CD8-positive, alpha-beta memory T cell (primary cell): ENCODE results near the gene CMBL. TPM values are rescaled to one million over a fixed set of nuclear protein-coding genes. Genes with fewer than 3 reads are reported as not detected.
"Not testable (repeated sequence)": the region's sequence is repeated elsewhere in the genome, so short reads cannot be mapped to it uniquely, and the experiment has no call there.

Source experiments
- CTCF ChIA-PET: fragments of 350-600 bp; sonication (Branson Sonifier 250); formaldehyde crosslinking; loops from one replicate; lab custom pipeline; 2021; ENCODE audit warnings: antibody characterized with exemption; lab: Charles Lee
- POLR2A ChIA-PET: fragments of 350-600 bp; sonication (Branson Sonifier 250); formaldehyde crosslinking; loops from one replicate; lab custom pipeline; 2021; ENCODE audit warnings: antibody characterized with exemption; lab: Charles Lee
- DNase-seq, 5 donors: peaks; one replicate each; pipeline versions ENCODE4 v3.0.0 to v3.0.0-alpha.2; 2020 to 2022; ENCODE audit warnings: mixed read lengths in 1 of 5
- H3K27ac ChIP-seq: one replicate; pipeline ENCODE4 v1.7.0; 2013; ENCODE audit warnings: low read depth, mild to moderate bottlenecking, low read length, moderate library complexity
- H3K27me3 ChIP-seq: 2 replicates; pipeline ENCODE4 v1.7.0; 2013; ENCODE audit warnings: low read length, mild to moderate bottlenecking; ENCODE audit not compliant: insufficient read depth, poor library complexity, severe bottlenecking
- H3K36me3 ChIP-seq: 2 replicates; pipeline ENCODE4 v1.7.0; 2013; ENCODE audit warnings: mild to moderate bottlenecking, low read length, moderate library complexity; ENCODE audit not compliant: insufficient read depth
- H3K4me1 ChIP-seq: 2 replicates; pipeline ENCODE4 v1.7.0; 2013; ENCODE audit warnings: mild to moderate bottlenecking, low read length, moderate library complexity; ENCODE audit not compliant: insufficient read depth
- H3K4me3 ChIP-seq: 2 replicates; pipeline ENCODE4 v1.7.0; 2013; ENCODE audit warnings: mild to moderate bottlenecking, low read length
- H3K9me3 ChIP-seq: 2 replicates; pipeline ENCODE4 v1.7.0; 2013; ENCODE audit warnings: mild to moderate bottlenecking, low read length
- H3K27ac Mint-ChIP-seq, 8 donors: one replicate each; pipeline ENCODE4 v1.8.0; 2020 to 2021; ENCODE audit warnings: mixed read lengths in 8 of 8, mild to moderate bottlenecking in 6 of 8, inconsistent platforms in 3 of 8, moderate library complexity in 3 of 8
- H3K27me3 Mint-ChIP-seq, 2 donors: one replicate each; pipeline ENCODE4 v1.8.0; 2020 to 2021; ENCODE audit warnings: mixed read lengths in 2 of 2, mild to moderate bottlenecking in 1 of 2, moderate library complexity in 1 of 2
- H3K36me3 Mint-ChIP-seq, 3 donors: one replicate each; pipeline ENCODE4 v1.8.0; 2020 to 2021; ENCODE audit warnings: mixed read lengths in 3 of 3, inconsistent platforms in 1 of 3, mild to moderate bottlenecking in 1 of 3
- H3K4me1 Mint-ChIP-seq, 3 donors: one replicate each; pipeline ENCODE4 v1.8.0; 2020 to 2021; ENCODE audit warnings: mixed read lengths in 3 of 3, inconsistent platforms in 1 of 3, mild to moderate bottlenecking in 1 of 3
- H3K4me3 Mint-ChIP-seq, 7 donors: one replicate each; pipeline ENCODE4 v1.8.0; 2020 to 2021; ENCODE audit warnings: mixed read lengths in 7 of 7, mild to moderate bottlenecking in 6 of 7, moderate library complexity in 4 of 7, inconsistent platforms in 2 of 7
- H3K9me3 Mint-ChIP-seq, 5 donors: one replicate each; pipeline ENCODE4 v1.8.0; 2020 to 2022; ENCODE audit warnings: mixed read lengths in 5 of 5, mild to moderate bottlenecking in 3 of 5, moderate library complexity in 2 of 5, inconsistent platforms in 1 of 5
- polyA plus RNA-seq: library from polyadenylated mRNA; unstranded; fragments of 300-500 nt; fragmentation: Illumina TruSeq; gene quantifications from one replicate; pipeline ENCODE4 v1.2.3, GENCODE V29; 2021
- total RNA-seq, 2 experiments: library from RNA; stranded (reverse); gene quantifications; one replicate each; pipeline ENCODE4 v1.2.3, GENCODE V29; 2021

The CMBL gene
- total and polyA plus RNA-seq, 3 experiments from 2014 or later = 0.97 to 3.8 (median 3.7) TPM

- CTCF ChIA-PET = no interaction called here
- Mint-ChIP-seq H3K27me3 (peaks cover 12 to 13% of the 10 kb centered on the region in 2 donors), H3K36me3 (peaks cover 0 to 2% (median 0%) of the 10 kb centered on the region in 3 donors), H3K4me1 (peaks cover 0 to 12% (median 7%) of the 10 kb centered on the region in 3 donors), H3K27ac (peak overlapping the region in 1 of 8 donors; percentile 91), H3K9me3 (peaks cover 0 to 2% (median 0%) of the 10 kb centered on the region in 5 donors), H3K4me3 (no peak overlapping the region)
- POLR2A ChIA-PET = no interaction called here
- Histone ChIP-seq H3K36me3 (no peaks in the 10 kb centered on the region), H3K9me3 (no peaks in the 10 kb centered on the region), H3K27me3 (no peaks in the 10 kb centered on the region), H3K4me1 (no peaks in the 10 kb centered on the region), H3K27ac (no peak overlapping the region), H3K4me3 (no peak overlapping the region)
- DNase-seq = no peak
Observed at GRCh38 chr5:10275460-10275859, 32.2 kb downstream of the CMBL start.

- H3K27me3 ChIP-seq, H3K4me3 Mint-ChIP-seq, H3K27ac ChIP-seq, H3K4me3 ChIP-seq, POLR2A ChIA-PET, H3K36me3 ChIP-seq, H3K9me3 ChIP-seq, H3K4me1 ChIP-seq, H3K9me3 Mint-ChIP-seq, DNase-seq, H3K36me3 Mint-ChIP-seq, H3K27ac Mint-ChIP-seq, CTCF ChIA-PET: not testable (repeated sequence)
- Mint-ChIP-seq H3K27me3 (peaks cover 10 to 12% of the 10 kb centered on the region in 2 donors), H3K4me1 (peaks cover 0 to 12% (median 7%) of the 10 kb centered on the region in 3 donors)
Observed at GRCh38 chr5:10272875-10273209, 34.9 kb downstream of the CMBL start.

DNA sequence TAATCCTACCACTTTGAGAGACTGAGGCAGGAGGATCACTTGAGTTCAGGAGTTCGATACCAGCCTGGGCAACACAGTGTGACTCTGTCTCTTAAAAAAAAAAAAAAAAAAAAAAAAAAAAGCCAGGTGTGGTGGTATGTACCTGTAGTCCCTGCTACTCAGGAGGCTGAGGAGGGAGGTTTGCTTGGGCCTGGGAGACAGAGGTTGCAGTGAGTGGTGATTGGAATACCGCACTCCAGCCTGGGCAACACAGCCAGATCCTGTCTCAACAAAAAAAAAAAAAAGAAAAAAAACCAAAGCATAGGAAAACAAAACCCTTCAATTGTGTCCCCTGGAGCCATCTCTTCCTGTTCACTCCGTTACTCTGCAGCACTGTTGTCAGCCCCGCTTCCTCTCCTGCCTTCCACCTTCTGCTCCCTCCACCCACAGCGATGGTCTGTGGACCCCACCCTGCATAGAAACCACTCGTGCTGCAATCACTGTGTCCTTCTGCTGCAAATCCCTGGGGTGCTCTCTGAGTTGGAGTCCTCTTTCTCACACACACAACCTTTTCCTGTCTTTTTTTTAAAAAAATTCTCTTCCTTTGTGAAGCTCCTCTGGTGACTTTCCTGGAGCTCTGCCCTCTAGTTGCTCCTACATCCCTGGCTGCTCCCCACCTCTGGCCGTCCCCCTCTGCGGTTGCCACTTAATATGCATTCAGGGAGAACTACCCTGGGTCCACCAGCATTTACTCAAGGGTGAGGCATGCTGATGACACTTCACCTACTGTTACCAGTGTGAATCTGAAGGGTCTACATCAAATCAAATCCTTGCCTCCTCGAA is 35.4 kb downstream of the CMBL start:
- Mint-ChIP-seq H3K4me3 (no peak overlapping the region), H3K9me3 (peaks cover 0 to 2% (median 0%) of the 10 kb centered on the region in 5 donors), H3K27me3 (peaks cover 10 to 12% of the 10 kb centered on the region in 2 donors), H3K4me1 (peaks cover 0 to 12% (median 7%) of the 10 kb centered on the region in 3 donors), H3K36me3 (peaks cover 0 to 2% (median 0%) of the 10 kb centered on the region in 3 donors), H3K27ac (no peak overlapping the region)
- no peak overlapping the region for H3K27ac ChIP-seq
- ChIA-PET CTCF (no interaction called here), POLR2A (no interaction called here)
- H3K27me3 ChIP-seq = no peaks in the 10 kb centered on the region
- no peak overlapping the region for H3K4me3 ChIP-seq
- no peaks in the 10 kb centered on the region for H3K36me3 ChIP-seq
- H3K4me1 ChIP-seq = no peaks in the 10 kb centered on the region
- H3K9me3 ChIP-seq = no peaks in the 10 kb centered on the region
- no peak for DNase-seq

DNA sequence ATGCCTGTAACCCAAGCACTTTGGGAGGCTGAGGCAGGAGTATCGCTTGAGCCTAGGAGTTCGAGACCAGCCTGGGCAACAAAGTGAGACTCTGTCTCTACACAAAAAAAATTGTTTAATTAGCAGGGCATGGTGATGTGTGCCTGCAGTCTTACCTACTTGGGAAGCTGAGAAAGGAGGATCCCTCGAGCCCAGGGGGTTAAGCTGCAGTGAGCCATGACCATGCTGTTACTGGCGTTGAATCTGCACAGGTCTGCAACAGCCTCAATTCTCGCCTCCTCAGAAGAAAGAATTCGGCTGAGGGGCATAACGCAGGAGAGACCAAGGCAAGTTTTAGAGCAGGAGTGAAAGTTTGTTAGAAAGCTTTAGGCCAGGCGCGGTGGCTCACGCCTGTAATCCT is 39.6 kb downstream of the CMBL start:
- H3K4me1 ChIP-seq = no peaks in the 10 kb centered on the region
- Mint-ChIP-seq H3K27ac (peak overlapping the region in 1 of 8 donors; percentile 41), H3K27me3 (peaks cover 1 to 12% of the 10 kb centered on the region in 2 donors), H3K36me3 (peaks cover 7 to 33% (median 10%) of the 10 kb centered on the region in 3 donors), H3K4me3 (no peak overlapping the region), H3K9me3 (peaks cover 0 to 1% (median 0%) of the 10 kb centered on the region in 5 donors), H3K4me1 (peaks cover 0 to 7% (median 0%) of the 10 kb centered on the region in 3 donors)
- CTCF ChIA-PET = no interaction called here
- peaks cover 15% of the 10 kb centered on the region for H3K36me3 ChIP-seq
- POLR2A ChIA-PET = no interaction called here
- H3K27me3 ChIP-seq = no peaks in the 10 kb centered on the region
- H3K4me3 ChIP-seq = no peak overlapping the region
- no peak for DNase-seq
- H3K9me3 ChIP-seq = no peaks in the 10 kb centered on the region
- H3K27ac ChIP-seq = no peak overlapping the region

GRCh38 chr5:10266839-10267238 is 40.9 kb downstream of the CMBL start:
- POLR2A ChIA-PET = no interaction called here
- H3K27ac Mint-ChIP-seq = peak overlapping the region in 1 of 8 donors; percentile 32
- CTCF ChIA-PET = no interaction called here

DNA sequence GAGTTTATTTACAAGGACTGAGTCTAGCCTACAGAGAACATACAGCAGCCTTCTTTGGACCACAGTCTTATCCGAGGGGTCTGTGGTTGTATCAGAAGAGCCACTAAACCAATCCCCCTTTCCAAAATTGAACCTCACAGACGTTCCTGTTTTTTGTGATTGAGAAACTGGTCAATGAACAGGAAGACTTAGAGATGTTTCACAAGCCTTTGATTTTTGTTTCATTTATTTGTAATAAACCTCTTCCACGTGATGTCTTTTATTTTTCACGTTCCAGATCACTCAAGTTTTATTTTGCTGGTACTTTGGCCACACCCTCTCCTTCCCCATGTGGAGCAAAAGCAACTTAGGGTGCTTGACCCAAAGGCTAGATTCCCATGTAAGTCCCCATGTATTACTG is 41.6 kb downstream of the CMBL start:
- Histone ChIP-seq H3K36me3 (peaks cover 33% of the 10 kb centered on the region), H3K27me3 (no peaks in the 10 kb centered on the region), H3K4me3 (no peak overlapping the region), H3K4me1 (no peaks in the 10 kb centered on the region), H3K27ac (no peak overlapping the region), H3K9me3 (no peaks in the 10 kb centered on the region)
- no peaks in the 10 kb centered on the region for H3K4me1 Mint-ChIP-seq
- POLR2A ChIA-PET = no interaction called here
- H3K36me3 Mint-ChIP-seq = peaks cover 10 to 51% (median 19%) of the 10 kb centered on the region in 3 donors
- CTCF ChIA-PET = no interaction called here
- no peak for DNase-seq
- H3K27ac Mint-ChIP-seq = no peak overlapping the region
- H3K4me3 Mint-ChIP-seq = no peak overlapping the region
- H3K27me3 Mint-ChIP-seq = no peaks in the 10 kb centered on the region
- no peaks in the 10 kb centered on the region for H3K9me3 Mint-ChIP-seq

More at GRCh38 chr5:10266839-10267238, 40.9 kb downstream of the CMBL start:
- no peak for DNase-seq
- Histone ChIP-seq H3K9me3 (no peaks in the 10 kb centered on the region), H3K27me3 (no peaks in the 10 kb centered on the region), H3K27ac (no peak overlapping the region), H3K4me3 (no peak overlapping the region), H3K4me1 (no peaks in the 10 kb centered on the region), H3K36me3 (peaks cover 26% of the 10 kb centered on the region)
- Mint-ChIP-seq H3K4me3 (no peak overlapping the region), H3K27me3 (peaks cover 0 to 5% of the 10 kb centered on the region in 2 donors), H3K9me3 (no peaks in the 10 kb centered on the region), H3K4me1 (no peaks in the 10 kb centered on the region), H3K36me3 (peaks cover 10 to 45% (median 16%) of the 10 kb centered on the region in 3 donors)

DNA sequence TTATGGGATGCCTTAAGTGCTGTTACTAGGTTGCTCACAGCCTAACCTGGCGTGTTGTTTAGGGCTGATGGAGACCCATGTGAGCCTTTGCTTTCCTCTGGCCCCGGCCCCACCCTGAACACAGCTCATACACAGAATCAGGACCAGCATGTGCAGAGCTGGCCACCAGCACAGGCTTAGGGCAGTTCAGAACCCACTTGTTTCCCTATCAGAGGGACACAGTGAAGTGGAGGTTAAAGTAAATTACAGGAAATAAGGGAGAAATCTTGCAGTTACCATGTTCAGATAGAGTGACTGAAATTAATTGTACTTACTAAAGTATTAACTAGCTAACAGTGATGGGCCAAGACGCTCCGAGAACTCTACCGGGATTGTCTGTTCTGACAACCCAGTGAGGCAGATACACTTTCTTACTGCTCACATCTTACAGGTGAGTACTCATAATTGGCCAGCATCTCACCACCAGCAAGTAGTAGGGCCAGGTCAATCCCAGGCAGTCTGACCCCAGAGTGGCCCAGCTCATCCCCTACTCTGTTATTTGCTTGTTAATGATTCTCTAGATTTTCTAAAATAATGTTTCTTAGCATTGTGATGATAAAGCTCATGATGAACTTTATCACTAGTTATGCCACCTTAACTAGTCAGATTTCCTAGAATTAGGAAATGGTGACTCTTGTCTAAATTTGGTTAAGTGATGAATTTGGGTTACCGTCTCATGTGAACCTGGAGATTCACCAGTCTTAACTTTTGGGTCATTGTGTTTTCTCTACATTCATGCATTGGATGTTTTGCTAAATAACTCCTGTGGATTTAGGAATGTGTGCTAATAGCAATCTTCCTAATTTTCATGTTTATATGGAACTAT is 42.2 kb downstream of the CMBL start:
- H3K4me1 Mint-ChIP-seq = peaks cover 0 to 3% (median 0%) of the 10 kb centered on the region in 3 donors
- H3K4me3 Mint-ChIP-seq = no peak overlapping the region
- CTCF ChIA-PET = interaction anchor here (0.7 to 1.7 kb wide), 3 partner anchors 12 to 280 kb away, joined by 3 to 4 read pairs (median 4); no protein-coding TSS in a partner anchor

More for the DNA sequence above, 42.2 kb downstream of the CMBL start:
- Histone ChIP-seq H3K27ac (no peak overlapping the region), H3K4me3 (no peak overlapping the region), H3K27me3 (no peaks in the 10 kb centered on the region), H3K36me3 (peaks cover 39% of the 10 kb centered on the region), H3K9me3 (no peaks in the 10 kb centered on the region), H3K4me1 (no peaks in the 10 kb centered on the region)
- H3K36me3 Mint-ChIP-seq = peaks cover 10 to 58% (median 22%) of the 10 kb centered on the region in 3 donors
- POLR2A ChIA-PET = no interaction called here
- H3K27ac Mint-ChIP-seq = peak overlapping the region in 1 of 8 donors; percentile 10
- DNase-seq = no peak
- no peaks in the 10 kb centered on the region for H3K9me3 Mint-ChIP-seq
- no peaks in the 10 kb centered on the region for H3K27me3 Mint-ChIP-seq
